HG03039 (cell line): ENCODE data around the gene BRMS1.

Source experiments
- ATAC-seq: cut with Tn5 transposase; IDR thresholded peaks from one replicate; pipeline ENCODE4 v1.9.1; 2021; ENCODE audit warnings: mild to moderate bottlenecking, moderate library complexity; ENCODE audit not compliant: unreplicated experiment

The BRMS1 gene

GRCh38 chr11:66287889-66288670 is 56.8 kb downstream of the BRMS1 start:
- no peak for ATAC-seq
